Skeletal muscle tissue (tissue), 4 donors: ENCODE measurements around the gene ATP5MG. TPM values are rescaled to one million over a fixed set of nuclear protein-coding genes. Genes with fewer than 3 reads are reported as not detected.

Experiments
- H3K27ac ChIP-seq: one replicate; pipeline ENCODE4 v1.7.0; 2013; ENCODE audit warnings: mild to moderate bottlenecking, low read depth, low read length, inconsistent platforms
- H3K27me3 ChIP-seq, 3 donors: one replicate each; pipeline ENCODE4 v1.7.0; 2013; ENCODE audit warnings: low read length in 3 of 3; ENCODE audit not compliant: control insufficient read depth in 3 of 3, insufficient read depth in 3 of 3
- H3K36me3 ChIP-seq, 3 donors: one replicate each; pipeline ENCODE4 v1.7.0; 2013; ENCODE audit warnings: low read length in 3 of 3; ENCODE audit not compliant: control insufficient read depth in 3 of 3, insufficient read depth in 3 of 3
- H3K4me1 ChIP-seq, 3 donors: one replicate each; pipeline ENCODE4 v1.7.0; 2013; ENCODE audit warnings: low read length in 3 of 3, mild to moderate bottlenecking in 3 of 3; ENCODE audit not compliant: control insufficient read depth in 3 of 3, insufficient read depth in 3 of 3
- H3K4me3 ChIP-seq, 3 donors: one replicate each; pipeline ENCODE4 v1.7.0; 2013; ENCODE audit warnings: low read length in 3 of 3
- H3K9ac ChIP-seq, 3 donors: one replicate each; pipeline ENCODE4 v1.7.0; 2013; ENCODE audit warnings: low read length in 3 of 3, mild to moderate bottlenecking in 3 of 3, moderate library complexity in 2 of 3, low read depth in 1 of 3
- H3K9me3 ChIP-seq, 3 donors: one replicate each; pipeline ENCODE4 v1.7.0; 2013; ENCODE audit warnings: low read length in 3 of 3; ENCODE audit not compliant: control insufficient read depth in 3 of 3
- total RNA-seq: library from RNA; depleted of rRNA; stranded (reverse); fragments of >200 nt; gene quantifications from one replicate; pipeline ENCODE4 v1.2.3, GENCODE V29; 2014
- donor health status: Osteomylitis.

Gene ATP5MG
- total RNA-seq, 1 donor from 2014 or later = 79.9 TPM

DNA sequence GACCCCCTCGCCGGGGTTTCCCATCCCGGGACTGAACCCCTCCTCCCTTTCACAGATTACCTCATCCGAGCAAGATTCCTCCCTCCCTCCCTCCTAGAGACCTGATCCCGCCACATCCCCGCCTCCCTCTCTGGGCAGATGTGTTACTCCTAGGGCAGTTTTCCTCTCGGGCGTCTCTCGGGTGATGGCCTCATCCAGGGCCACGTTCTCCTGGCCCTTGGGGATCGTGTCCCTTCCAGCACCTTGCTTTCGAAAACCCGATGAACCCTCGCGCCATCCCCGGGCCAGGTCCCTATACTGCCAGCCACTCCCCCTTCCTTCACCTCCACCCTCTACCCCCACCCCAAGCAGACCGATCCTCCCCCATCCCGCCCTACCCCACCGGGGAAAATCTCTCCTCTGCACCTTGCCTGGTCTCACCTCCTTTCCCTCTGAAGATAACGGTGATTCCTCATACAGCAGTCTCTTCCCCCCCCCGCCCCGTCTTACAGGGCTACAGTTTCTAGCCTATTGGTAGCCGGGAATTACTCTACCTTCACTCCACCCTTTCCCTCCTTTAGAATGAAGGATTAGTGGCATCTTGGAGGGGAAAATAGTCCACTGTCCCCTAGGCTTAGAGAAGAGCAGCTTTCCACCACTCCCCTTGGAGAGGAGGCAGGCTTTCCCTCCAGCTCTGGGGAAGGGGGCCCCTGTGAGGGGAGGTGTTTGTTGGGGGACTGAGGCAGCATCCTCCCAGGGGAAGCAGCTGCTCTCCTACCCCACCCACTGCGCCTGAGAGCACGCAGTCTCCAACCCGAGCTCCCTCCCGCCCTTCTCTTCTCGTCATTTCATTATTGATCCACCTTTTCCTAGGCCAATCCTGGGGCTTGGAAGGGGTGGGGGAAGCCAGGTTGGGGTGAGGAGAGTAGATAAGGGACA, 36.1 kb downstream of the ATP5MG start:
- Histone ChIP-seq H3K4me1 (peaks cover 31 to 46% (median 39%) of the 10 kb centered on the region in 3 donors), H3K9ac (peak overlapping the region; percentile 76 to 86 (median 86)), H3K4me3 (peak overlapping the region; percentile 75 to 81 (median 80)), H3K9me3 (no peaks in the 10 kb centered on the region), H3K27ac (peak overlapping the region; percentile 88), H3K27me3 (no peaks in the 10 kb centered on the region), H3K36me3 (no peaks in the 10 kb centered on the region)

GRCh38 chr11:118438314-118438931, 37.0 kb downstream of the ATP5MG start:
- Histone ChIP-seq H3K4me1 (peaks cover 33 to 50% (median 44%) of the 10 kb centered on the region in 3 donors), H3K27me3 (no peaks in the 10 kb centered on the region), H3K4me3 (peak overlapping the region; percentile 75 to 81 (median 80)), H3K36me3 (no peaks in the 10 kb centered on the region), H3K9me3 (no peaks in the 10 kb centered on the region), H3K27ac (peak overlapping the region; percentile 88), H3K9ac (peak overlapping the region; percentile 71 to 86 (median 75))

- H3K4me1 ChIP-seq = peaks cover 25 to 41% (median 40%) of the 10 kb centered on the region in 3 donors
These were observed 38.2 kb downstream of the ATP5MG start for GRCh38 chr11:118439646-118440045.

GRCh38 chr11:118441770-118442275, 40.4 kb downstream of the ATP5MG start:
- H3K4me3 ChIP-seq = peak overlapping the region in 1 of 3 donors; percentile 17
- no peaks in the 10 kb centered on the region for H3K27me3 ChIP-seq
- H3K4me1 ChIP-seq = peaks cover 19 to 36% (median 36%) of the 10 kb centered on the region in 3 donors
- H3K9ac ChIP-seq = peak overlapping the region in 1 of 3 donors; percentile 9
- peaks cover 0 to 2% (median 0%) of the 10 kb centered on the region in 3 donors for H3K36me3 ChIP-seq
- H3K9me3 ChIP-seq = no peaks in the 10 kb centered on the region
- H3K27ac ChIP-seq = no peak overlapping the region

More at GRCh38 chr11:118439646-118440045, 38.2 kb downstream of the ATP5MG start:
- H3K36me3 ChIP-seq = no peaks in the 10 kb centered on the region
- H3K27ac ChIP-seq = no peak overlapping the region
- no peaks in the 10 kb centered on the region for H3K27me3 ChIP-seq
- H3K4me3 ChIP-seq = no peak overlapping the region
- no peak overlapping the region for H3K9ac ChIP-seq
- no peaks in the 10 kb centered on the region for H3K9me3 ChIP-seq

DNA sequence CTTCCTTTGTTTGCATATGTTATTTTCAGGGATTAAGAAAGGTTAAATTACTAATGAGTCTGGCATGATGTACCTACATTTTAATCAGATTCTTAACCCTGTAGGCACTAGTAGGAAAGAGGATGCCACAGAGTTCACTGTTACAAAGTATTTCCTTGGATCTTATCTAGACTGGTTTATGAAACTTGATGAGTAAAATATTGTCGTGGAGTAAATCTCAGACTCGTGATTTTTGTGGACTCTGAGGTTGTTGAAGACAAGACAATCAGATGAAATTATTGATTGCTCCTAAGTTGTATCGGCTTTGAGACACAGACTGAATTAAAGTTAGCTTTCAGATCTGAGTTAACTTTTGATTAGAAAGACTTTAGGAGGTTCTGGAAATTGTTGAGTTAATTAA, 40.9 kb downstream of the ATP5MG start:
- Histone ChIP-seq H3K9me3 (no peaks in the 10 kb centered on the region), H3K27ac (no peak overlapping the region), H3K4me3 (no peak overlapping the region), H3K27me3 (no peaks in the 10 kb centered on the region), H3K36me3 (peaks cover 0 to 2% (median 1%) of the 10 kb centered on the region in 3 donors), H3K9ac (no peak overlapping the region), H3K4me1 (peaks cover 19 to 36% (median 32%) of the 10 kb centered on the region in 3 donors)

DNA sequence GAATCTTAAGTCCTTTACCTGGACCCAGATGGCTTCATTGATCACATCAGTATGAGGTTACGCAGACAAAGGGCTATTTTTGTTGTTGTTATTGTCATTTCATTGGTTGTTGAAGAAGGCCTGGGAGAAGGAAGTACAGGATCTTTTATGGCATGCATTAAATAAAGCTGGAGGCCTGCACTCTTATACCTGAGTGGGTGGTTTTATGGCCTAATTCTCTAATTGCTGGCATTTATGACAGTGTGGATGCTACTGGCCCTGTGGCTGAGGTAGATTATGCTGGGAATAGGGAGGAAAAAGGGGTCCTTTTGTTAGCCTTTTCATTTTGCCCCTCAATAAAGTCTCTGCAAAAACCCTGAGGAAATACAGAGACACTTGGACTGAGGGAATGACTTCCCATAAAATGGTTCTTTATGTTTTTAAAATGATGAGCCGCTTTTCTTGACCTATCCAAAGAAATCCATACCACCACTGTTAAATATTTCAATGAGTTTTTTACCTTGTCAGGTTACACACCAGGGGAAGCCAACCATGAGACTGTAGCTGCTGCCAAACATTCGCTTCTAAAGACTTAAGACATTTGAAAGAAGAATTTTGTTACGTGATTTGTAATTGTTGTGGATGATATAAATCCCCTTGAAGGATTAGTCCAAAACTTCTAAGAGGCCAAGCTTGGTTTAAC, 41.6 kb downstream of the ATP5MG start:
- Histone ChIP-seq H3K27me3 (no peaks in the 10 kb centered on the region), H3K4me1 (peaks cover 14 to 29% (median 26%) of the 10 kb centered on the region in 3 donors), H3K4me3 (no peak overlapping the region), H3K27ac (no peak overlapping the region), H3K36me3 (peaks cover 0 to 5% (median 2%) of the 10 kb centered on the region in 3 donors), H3K9ac (no peak overlapping the region), H3K9me3 (no peaks in the 10 kb centered on the region)

DNA sequence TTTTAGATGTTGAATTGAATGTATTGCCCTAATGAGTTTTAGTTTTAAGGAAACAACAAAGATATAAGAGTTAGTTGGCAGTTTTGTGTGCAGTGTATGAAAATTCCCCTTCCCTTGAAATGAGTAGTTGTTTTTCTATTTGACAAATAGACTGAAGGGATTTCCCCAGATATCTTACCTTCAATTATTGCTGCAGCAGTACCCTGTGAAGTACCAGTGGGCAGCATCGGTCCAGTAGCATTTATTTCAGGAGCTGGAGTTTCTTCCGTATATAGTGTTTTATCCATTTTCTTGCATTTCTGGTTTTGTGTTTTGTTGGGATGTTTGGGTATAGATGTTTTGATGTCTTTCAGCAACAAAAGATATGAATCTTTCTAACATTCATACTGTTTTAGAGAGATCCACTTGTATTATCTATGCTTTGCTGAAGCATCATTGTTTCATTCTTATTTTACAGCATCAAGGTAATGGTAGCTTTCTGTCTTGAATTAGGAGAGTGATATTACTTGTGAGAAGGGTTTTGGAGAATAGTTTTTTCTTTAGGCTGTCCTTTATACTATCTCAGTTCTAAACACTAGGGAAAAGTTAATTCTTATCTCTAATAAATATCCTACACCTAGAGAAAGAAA, 42.3 kb downstream of the ATP5MG start:
- Histone ChIP-seq H3K27ac (no peak overlapping the region), H3K4me1 (peaks cover 9 to 23% (median 19%) of the 10 kb centered on the region in 3 donors), H3K9ac (no peak overlapping the region), H3K9me3 (no peaks in the 10 kb centered on the region), H3K36me3 (peaks cover 0 to 5% (median 2%) of the 10 kb centered on the region in 3 donors), H3K27me3 (no peaks in the 10 kb centered on the region), H3K4me3 (no peak overlapping the region)

DNA sequence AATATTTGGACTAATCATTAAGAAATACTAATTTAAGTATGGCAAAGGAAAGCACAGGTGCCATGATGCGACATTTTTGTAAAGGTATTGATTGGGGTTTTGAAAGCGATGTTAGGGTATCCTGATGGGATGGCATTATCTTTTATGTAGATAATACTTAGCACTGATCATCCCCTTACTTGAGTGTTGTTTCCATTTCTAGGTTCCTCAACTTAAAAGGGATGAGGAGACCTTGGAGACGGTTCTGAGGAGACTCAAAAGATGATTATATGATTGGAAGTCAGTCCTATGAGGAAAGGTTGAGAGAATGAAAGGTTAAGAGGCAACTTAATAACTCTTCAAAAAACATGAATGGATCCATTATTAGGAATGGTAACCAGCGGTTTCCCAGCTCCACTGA, 46.0 kb downstream of the ATP5MG start:
- Histone ChIP-seq H3K27ac (no peak overlapping the region), H3K36me3 (peaks cover 0 to 5% (median 2%) of the 10 kb centered on the region in 3 donors), H3K9me3 (no peaks in the 10 kb centered on the region), H3K4me3 (no peak overlapping the region), H3K9ac (no peak overlapping the region), H3K27me3 (no peaks in the 10 kb centered on the region), H3K4me1 (peaks cover 2 to 5% (median 4%) of the 10 kb centered on the region in 3 donors)

GRCh38 chr11:118448294-118448693, 46.9 kb downstream of the ATP5MG start:
- H3K9me3 ChIP-seq = no peaks in the 10 kb centered on the region
- no peak overlapping the region for H3K9ac ChIP-seq
- no peaks in the 10 kb centered on the region for H3K27me3 ChIP-seq
- H3K4me3 ChIP-seq = no peak overlapping the region
- peaks cover 0 to 5% (median 2%) of the 10 kb centered on the region in 3 donors for H3K36me3 ChIP-seq
- no peak overlapping the region for H3K27ac ChIP-seq
- H3K4me1 ChIP-seq = no peaks in the 10 kb centered on the region
